CD4-positive, alpha-beta T cell (primary cell): ENCODE data around the gene HMG20A. TPM values are rescaled to one million over a fixed set of nuclear protein-coding genes. Genes with fewer than 3 reads are reported as not detected.

Experiments
- ATAC-seq: fragments of 200-7000 bp; cut with Tn5 transposase; one replicate; pipeline ENCODE4 v1.10.0; 2022; ENCODE audit warnings: mild to moderate bottlenecking; ENCODE audit not compliant: poor library complexity
- CTCF ChIA-PET: fragments of 350-600 bp; sonication (Branson Sonifier 250); formaldehyde crosslinking; loops from one replicate; lab custom pipeline; 2021; ENCODE audit warnings: antibody characterized with exemption, inconsistent platforms; lab: Charles Lee
- POLR2A ChIA-PET: fragments of 350-600 bp; sonication (Branson Sonifier 250); formaldehyde crosslinking; loops from one replicate; lab custom pipeline; 2021; ENCODE audit warnings: antibody characterized with exemption, inconsistent platforms; lab: Charles Lee
- DNase-seq, 14 experiments: peaks; one replicate each; pipeline ENCODE4 v3.0.0-alpha.2; 2013 to 2020; ENCODE audit warnings: mixed read lengths in 2 of 14
- H3K27ac ChIP-seq, 2 donors: one replicate each; pipeline versions ENCODE4 v1.5.1 to v1.7.0; 2013; ENCODE audit warnings: low read length in 2 of 2, low read depth in 1 of 2, mild to moderate bottlenecking in 1 of 2
- H3K27me3 ChIP-seq, 2 experiments: 1 replicate in 1 of 2; 2 replicates in 1 of 2; pipeline versions ENCODE4 v1.6.1 to v1.7.0; 2013; ENCODE audit warnings: low read length in 2 of 2, control low read depth in 1 of 2, mild to moderate bottlenecking in 1 of 2, moderate library complexity in 1 of 2; ENCODE audit not compliant: insufficient read depth in 2 of 2, control insufficient read depth in 1 of 2
- H3K36me3 ChIP-seq: one replicate; pipeline ENCODE4 v1.6.1; 2013; ENCODE audit warnings: low read length, control low read depth; ENCODE audit not compliant: insufficient read depth
- H3K4me1 ChIP-seq: one replicate; pipeline ENCODE4 v1.6.1; 2013; ENCODE audit warnings: low read length, control low read depth; ENCODE audit not compliant: insufficient read depth
- H3K4me3 ChIP-seq: one replicate; pipeline ENCODE4 v1.5.1; 2013; ENCODE audit warnings: mild to moderate bottlenecking, low read length, moderate library complexity
- H3K9me3 ChIP-seq, 2 experiments: 1 replicate in 1 of 2; 2 replicates in 1 of 2; pipeline versions ENCODE4 v1.6.1 to v1.7.0; 2013; ENCODE audit warnings: low read length in 2 of 2, mild to moderate bottlenecking in 2 of 2, control low read depth in 1 of 2, moderate library complexity in 1 of 2; ENCODE audit not compliant: control insufficient read depth in 1 of 2, insufficient read depth in 1 of 2
- H3K27ac Mint-ChIP-seq: one replicate; pipeline ENCODE4 v1.8.0; 2020; ENCODE audit warnings: mixed read lengths
- H3K27me3 Mint-ChIP-seq: one replicate; pipeline ENCODE4 v1.8.0; 2021; ENCODE audit warnings: mixed read lengths
- H3K36me3 Mint-ChIP-seq: one replicate; pipeline ENCODE4 v1.8.0; 2021; ENCODE audit warnings: low read depth, mixed read lengths
- H3K4me1 Mint-ChIP-seq: one replicate; pipeline ENCODE4 v1.8.0; 2021; ENCODE audit warnings: low read depth, mixed read lengths
- H3K4me3 Mint-ChIP-seq: one replicate; pipeline ENCODE4 v1.8.0; 2020; ENCODE audit warnings: mild to moderate bottlenecking, mixed read lengths
- H3K9me3 Mint-ChIP-seq: one replicate; pipeline ENCODE4 v1.8.0; 2020; ENCODE audit warnings: mixed read lengths
- CTCF ChIP-seq: fragments of 200-600 bp; IDR thresholded peaks from one replicate; pipeline ENCODE4 v1.8.0; 2022; ENCODE audit warnings: antibody characterized with exemption, mild to moderate bottlenecking
- intact Hi-C, 2 experiments: fragments of 100-400 bp; cut with DNase I in 1 of 2; cut with micrococcal nuclease in 1 of 2; formaldehyde crosslinking; loops; one replicate each; pipeline versions ENCODE4 v1.15.1 to v1.9.0; 2023 to 2025; cut with DNase I, micrococcal nuclease
- total RNA-seq, 174 experiments: library from RNA in 2 of 174; stranded (reverse) in 2 of 174; gene quantifications; one replicate each; pipeline ENCODE4 v1.2.3 and lab custom pipeline; 2021 to 2026

Gene HMG20A
- total RNA-seq, 2 experiments from 2014 or later: 16.2 to 20.0 TPM

DNA sequence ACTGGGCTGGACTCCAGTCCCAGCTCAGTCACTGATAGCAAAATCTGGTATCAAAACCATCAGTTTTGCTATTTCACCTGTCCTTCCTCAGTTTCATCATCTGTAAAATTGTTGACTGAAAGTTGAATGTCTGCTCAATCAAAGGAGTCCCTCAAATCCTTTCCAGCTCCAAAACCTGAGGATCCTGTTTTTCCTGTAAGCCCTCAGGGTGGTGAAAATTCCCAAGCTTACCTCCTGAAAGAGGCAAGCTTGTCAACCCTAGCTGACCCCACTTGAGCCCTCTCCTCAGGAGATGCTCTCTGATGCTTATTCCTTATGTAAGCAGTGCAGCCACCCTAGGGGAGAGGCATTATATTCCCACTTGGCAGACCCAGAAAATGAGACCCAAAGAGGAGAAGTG is 82.6 kb downstream of the HMG20A start:
- Histone ChIP-seq H3K4me1 (no peaks in the 10 kb centered on the region), H3K27ac (no peak overlapping the region), H3K4me3 (no peak overlapping the region), H3K36me3 (no peaks in the 10 kb centered on the region), H3K27me3 (no peaks in the 10 kb centered on the region), H3K9me3 (no peaks in the 10 kb centered on the region)
- ATAC-seq (no peak), DNase-seq (no peak)
- Mint-ChIP-seq H3K4me1 (no peaks in the 10 kb centered on the region), H3K27ac (no peak overlapping the region), H3K36me3 (no peaks in the 10 kb centered on the region), H3K27me3 (no peaks in the 10 kb centered on the region), H3K4me3 (no peak overlapping the region), H3K9me3 (no peaks in the 10 kb centered on the region)
- ChIA-PET CTCF (no interaction called here), POLR2A (interaction anchor here (0.8 kb wide), 1 partner anchor 557 kb away, joined by 3 read pairs; no protein-coding TSS in a partner anchor)
- intact Hi-C loops: no loop called here
- TF ChIP-seq CTCF: no peak

- H3K4me3 ChIP-seq: no peak overlapping the region
- no peaks in the 10 kb centered on the region for H3K9me3 Mint-ChIP-seq
- H3K27me3 Mint-ChIP-seq: no peaks in the 10 kb centered on the region
- CTCF ChIA-PET: no interaction called here
- POLR2A ChIA-PET: no interaction called here
- H3K27ac Mint-ChIP-seq: no peak overlapping the region
- H3K27me3 ChIP-seq: no peaks in the 10 kb centered on the region
- no peak overlapping the region for H3K4me3 Mint-ChIP-seq
- peaks cover 4% of the 10 kb centered on the region for H3K4me1 ChIP-seq
- no peaks in the 10 kb centered on the region for H3K9me3 ChIP-seq
- no peak overlapping the region for H3K27ac ChIP-seq
- intact Hi-C loops: no loop called here
- ATAC-seq (no peak), DNase-seq (no peak)
- TF ChIP-seq CTCF: no peak
- no peaks in the 10 kb centered on the region for H3K36me3 Mint-ChIP-seq
- no peaks in the 10 kb centered on the region for H3K36me3 ChIP-seq
- H3K4me1 Mint-ChIP-seq: peaks cover 5% of the 10 kb centered on the region
These were observed 83.1 kb downstream of the HMG20A start for GRCh38 chr15:77503764-77504163.

DNA sequence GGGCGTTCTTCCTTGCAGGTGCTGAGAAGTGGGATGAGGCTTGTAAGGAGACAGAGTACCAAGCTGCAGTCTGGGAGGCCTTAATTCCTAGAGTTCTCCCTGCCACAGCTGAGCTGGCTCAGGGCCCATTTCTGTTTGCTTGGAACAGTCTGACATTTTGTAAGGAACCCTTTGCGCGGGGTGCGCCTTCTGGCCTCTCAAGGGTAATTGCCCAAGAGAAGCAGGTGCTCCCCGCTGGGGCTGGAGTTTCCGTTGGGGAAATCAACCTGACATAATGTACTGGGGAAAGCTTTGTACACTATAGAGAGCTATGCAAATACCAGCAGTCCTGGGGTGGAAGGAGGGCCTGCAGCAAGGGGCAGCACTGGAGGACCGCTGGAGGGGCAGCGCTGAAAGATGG is 83.6 kb downstream of the HMG20A start:
- Histone ChIP-seq H3K4me3 (no peak overlapping the region), H3K4me1 (peaks cover 4% of the 10 kb centered on the region), H3K9me3 (no peaks in the 10 kb centered on the region), H3K27me3 (no peaks in the 10 kb centered on the region), H3K36me3 (no peaks in the 10 kb centered on the region), H3K27ac (no peak overlapping the region)
- no peak for DNase-seq
- TF ChIP-seq CTCF: no peak
- ChIA-PET POLR2A (no interaction called here), CTCF (no interaction called here)
- Mint-ChIP-seq H3K27ac (no peak overlapping the region), H3K4me3 (no peak overlapping the region), H3K36me3 (no peaks in the 10 kb centered on the region), H3K9me3 (no peaks in the 10 kb centered on the region), H3K4me1 (peaks cover 10% of the 10 kb centered on the region), H3K27me3 (no peaks in the 10 kb centered on the region)
- intact Hi-C loops: no loop called here
- ATAC-seq: no peak
